Measurements from ENCODE around the gene TSPAN9. TPM values are rescaled to one million over a fixed set of nuclear protein-coding genes. Genes with fewer than 3 reads are reported as not detected.

The TSPAN9 gene
- total RNA-seq, result 10 to 100 TPM; 43.5 to 50.6 TPM
- polyA plus RNA-seq, result 10 to 100 TPM in 1 of 2 donors, 1 to 10 TPM in 1; 7.1 to 27.4 TPM
- long read RNA-seq, donor 1, full-length matches to known transcripts, result 39 of 73 reads
- long read RNA-seq, donor 1, partial matches to known transcripts, result 3 of 73 reads
- long read RNA-seq, donor 1, other reads (novel, unspliced or antisense), result 31 of 73 reads
- long read RNA-seq, donor 2, full-length matches to known transcripts, result 3 of 26 reads
- long read RNA-seq, donor 2, partial matches to known transcripts, result 2 of 26 reads
- long read RNA-seq, donor 2, other reads (novel, unspliced or antisense), result 21 of 26 reads

DNA sequence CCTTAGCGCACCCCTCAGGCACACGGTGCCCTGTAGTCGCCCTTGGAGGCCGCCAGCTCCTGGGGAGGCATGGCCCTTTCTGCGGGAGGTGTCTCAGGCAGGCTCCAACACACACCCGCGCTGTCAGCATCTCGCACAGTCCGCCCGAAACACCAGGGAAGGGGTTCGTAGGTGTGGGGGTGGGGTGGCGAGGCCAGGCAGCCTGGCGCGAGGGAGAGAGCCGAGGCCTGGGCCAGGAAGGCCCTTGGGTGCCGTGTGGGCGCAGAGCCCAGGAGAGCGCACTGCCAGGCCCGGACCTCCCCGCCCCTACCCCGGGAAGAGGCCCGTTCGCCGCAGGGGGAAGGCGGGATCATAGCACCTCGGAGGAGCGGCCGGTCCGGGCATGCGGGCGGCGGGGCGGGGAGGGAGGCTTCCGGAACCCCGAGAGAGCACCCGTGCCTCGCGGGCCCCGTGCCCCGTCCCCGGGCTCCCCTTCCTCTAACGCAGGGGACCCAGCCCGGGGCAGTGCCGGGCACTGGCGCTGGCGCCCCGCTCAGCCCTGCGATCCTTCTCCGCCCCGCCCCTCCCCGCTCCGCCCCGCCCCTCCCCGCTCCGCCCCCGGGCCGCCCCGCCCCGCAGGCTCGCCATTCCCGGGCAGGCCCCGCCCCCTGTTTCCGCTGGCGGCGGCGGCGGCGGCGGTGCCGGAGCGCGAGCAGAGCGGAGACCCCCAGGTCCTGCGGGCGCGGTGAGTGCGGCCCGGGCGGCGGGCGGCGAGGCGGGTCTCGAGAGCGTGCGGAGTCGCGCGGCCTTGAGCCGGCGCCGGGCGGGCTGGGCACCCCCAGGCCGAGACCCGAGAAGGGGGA lies at the start of gene TSPAN9:
TSPAN9 (plus strand) TSS at position 650 of the 842 bp plus-strand sequence. CDS start 123,815 bp downstream, outside the sequence.
- no peaks in the 10 kb centered on the region for H3K27me3 ChIP-seq (ENCODE audit: control insufficient read depth in 1 of 2, insufficient read depth in 2 of 2, low read length in 1 of 2)
- no peaks in the 10 kb centered on the region for H3K9me3 ChIP-seq (ENCODE audit: control insufficient read depth, low read length)
- DNase-seq (peak; percentile 79 to 93), ATAC-seq (ENCODE audit: low FRiP score) (peak; percentile 92)
- H3K27ac ChIP-seq (ENCODE audit: low read depth in 1 of 2, low read length in 2 of 2), result peak within 1 kb of the TSS in 1 of 2 donors; percentile 78
- WGBS, 2 donors, result 0 to 1% methylated on average over 64 to 95 of the region's 95 CpGs
- H3K36me3 ChIP-seq (ENCODE audit: control insufficient read depth in 1 of 2, insufficient read depth in 2 of 2, low read length in 1 of 2), result no peaks in the 10 kb centered on the region
- intact Hi-C loops (cut with DNase I), result loop anchor here (5.0 kb wide), 2 partner anchors 45 to 125 kb away; no protein-coding TSS in a partner anchor
- peak within 1 kb of the TSS; percentile 74 to 98 for H3K4me3 ChIP-seq (ENCODE audit: low read length in 2 of 2)
- H3K4me1 ChIP-seq (ENCODE audit: control insufficient read depth in 1 of 2, insufficient read depth in 2 of 2, low read length in 2 of 2), result peaks cover 0 to 3% of the 10 kb centered on the region in 2 donors

DNA sequence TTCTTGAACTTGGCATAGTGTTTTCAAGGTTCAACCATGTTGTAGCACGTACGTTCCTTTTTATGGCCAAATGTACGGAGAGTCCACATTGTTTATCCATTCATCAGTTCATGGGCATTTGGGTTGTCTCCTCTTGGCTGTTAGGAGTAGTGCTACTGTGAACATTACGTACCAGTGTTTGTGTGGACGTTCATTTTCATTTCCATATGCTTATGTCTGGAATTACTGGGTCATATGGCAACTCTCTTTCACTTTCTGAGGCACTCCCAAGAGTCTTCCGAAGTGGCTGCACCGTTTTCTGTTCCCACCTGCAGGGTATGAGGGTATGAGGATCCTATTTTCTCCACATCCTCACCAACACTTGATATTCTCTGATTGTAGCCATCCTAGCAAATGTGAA lies 49.1 kb upstream of the TSPAN9 start:
- no peaks in the 10 kb centered on the region for H3K4me1 ChIP-seq (ENCODE audit: control insufficient read depth in 1 of 2, insufficient read depth in 2 of 2, low read length in 2 of 2)
- intact Hi-C loops (cut with DNase I), result no loop called here
- WGBS, 2 donors, result 79% methylated on average over 7 of the region's 7 CpGs
- H3K36me3 ChIP-seq (ENCODE audit: control insufficient read depth in 1 of 2, insufficient read depth in 2 of 2, low read length in 1 of 2), result no peaks in the 10 kb centered on the region
- H3K27me3 ChIP-seq (ENCODE audit: control insufficient read depth in 1 of 2, insufficient read depth in 2 of 2, low read length in 1 of 2), result no peaks in the 10 kb centered on the region
- no peak overlapping the region for H3K4me3 ChIP-seq (ENCODE audit: low read length in 2 of 2)
- no peaks in the 10 kb centered on the region for H3K9me3 ChIP-seq (ENCODE audit: control insufficient read depth, low read length)
- DNase-seq, result no peak
- ATAC-seq (ENCODE audit: low FRiP score), result no peak
- H3K27ac ChIP-seq (ENCODE audit: low read depth in 1 of 2, low read length in 2 of 2), result no peak overlapping the region

GRCh38 chr12:3030821-3031429 lies 46.3 kb upstream of the TSPAN9 start:
- WGBS, 2 donors, result 87 to 89% methylated on average over 19 to 21 of the region's 21 CpGs
- Histone ChIP-seq H3K27me3 (ENCODE audit: control insufficient read depth in 1 of 2, insufficient read depth in 2 of 2, low read length in 1 of 2) (no peaks in the 10 kb centered on the region), H3K4me3 (ENCODE audit: low read length in 2 of 2) (no peak overlapping the region), H3K4me1 (ENCODE audit: control insufficient read depth in 1 of 2, insufficient read depth in 2 of 2, low read length in 2 of 2) (no peaks in the 10 kb centered on the region), H3K9me3 (ENCODE audit: control insufficient read depth, low read length) (no peaks in the 10 kb centered on the region), H3K36me3 (ENCODE audit: control insufficient read depth in 1 of 2, insufficient read depth in 2 of 2, low read length in 1 of 2) (no peaks in the 10 kb centered on the region), H3K27ac (ENCODE audit: low read depth in 1 of 2, low read length in 2 of 2) (no peak overlapping the region)
- ATAC-seq (ENCODE audit: low FRiP score), result no peak
- DNase-seq, result no peak
- intact Hi-C loops (cut with DNase I), result loop anchor here in 1 of 2 donors (10.0 kb wide), 1 partner anchor 146 kb away; no protein-coding TSS in a partner anchor

GRCh38 chr12:3032161-3032560 lies 45.0 kb upstream of the TSPAN9 start:
- WGBS, 2 donors, result 86 to 92% methylated on average over 12 of the region's 12 CpGs
- intact Hi-C loops (cut with DNase I), result loop anchor here in 1 of 2 donors (10.0 kb wide), 1 partner anchor 147 kb away; no protein-coding TSS in a partner anchor

GRCh38 chr12:3032770-3033538 lies 44.2 kb upstream of the TSPAN9 start:
- intact Hi-C loops (cut with DNase I), result loop anchor here in 1 of 2 donors (10.0 kb wide), 1 partner anchor 148 kb away; no protein-coding TSS in a partner anchor
- DNase-seq, result peak; percentile 32 to 74
- no peaks in the 10 kb centered on the region for H3K36me3 ChIP-seq (ENCODE audit: control insufficient read depth in 1 of 2, insufficient read depth in 2 of 2, low read length in 1 of 2)
- no peak overlapping the region for H3K4me3 ChIP-seq (ENCODE audit: low read length in 2 of 2)
- H3K9me3 ChIP-seq (ENCODE audit: control insufficient read depth, low read length), result no peaks in the 10 kb centered on the region
- WGBS, 2 donors, result 84% methylated on average over 26 to 27 of the region's 27 CpGs
- H3K4me1 ChIP-seq (ENCODE audit: control insufficient read depth in 1 of 2, insufficient read depth in 2 of 2, low read length in 2 of 2), result no peaks in the 10 kb centered on the region
- H3K27ac ChIP-seq (ENCODE audit: low read depth in 1 of 2, low read length in 2 of 2), result no peak overlapping the region
- H3K27me3 ChIP-seq (ENCODE audit: control insufficient read depth in 1 of 2, insufficient read depth in 2 of 2, low read length in 1 of 2), result no peaks in the 10 kb centered on the region
- ATAC-seq (ENCODE audit: low FRiP score), result peak; percentile 39

More at GRCh38 chr12:3032161-3032560, 45.0 kb upstream of the TSPAN9 start:
- Histone ChIP-seq H3K4me1 (ENCODE audit: control insufficient read depth in 1 of 2, insufficient read depth in 2 of 2, low read length in 2 of 2) (no peaks in the 10 kb centered on the region), H3K4me3 (ENCODE audit: low read length in 2 of 2) (no peak overlapping the region), H3K27me3 (ENCODE audit: control insufficient read depth in 1 of 2, insufficient read depth in 2 of 2, low read length in 1 of 2) (no peaks in the 10 kb centered on the region), H3K9me3 (ENCODE audit: control insufficient read depth, low read length) (no peaks in the 10 kb centered on the region), H3K36me3 (ENCODE audit: control insufficient read depth in 1 of 2, insufficient read depth in 2 of 2, low read length in 1 of 2) (no peaks in the 10 kb centered on the region), H3K27ac (ENCODE audit: low read depth in 1 of 2, low read length in 2 of 2) (no peak overlapping the region)
- DNase-seq, result no peak
- ATAC-seq (ENCODE audit: low FRiP score), result no peak

DNA sequence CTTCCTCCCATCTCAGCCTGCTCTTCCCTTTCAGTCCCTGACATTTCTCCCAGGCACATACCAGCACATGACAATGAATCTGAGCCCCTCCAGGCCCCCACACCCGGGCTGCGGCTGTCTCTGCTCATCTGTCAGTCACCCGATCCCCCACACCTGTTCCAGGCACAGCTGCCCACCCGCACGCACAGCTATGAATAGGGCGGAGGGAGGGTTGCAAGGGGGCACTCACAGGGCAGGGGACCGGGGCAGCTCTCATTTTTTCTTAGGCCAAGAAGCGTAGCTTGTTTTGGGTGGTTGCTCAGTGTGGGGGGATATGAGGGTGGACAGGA lies 43.7 kb upstream of the TSPAN9 start:
- ATAC-seq (ENCODE audit: low FRiP score), result no peak
- no peaks in the 10 kb centered on the region for H3K27me3 ChIP-seq (ENCODE audit: control insufficient read depth in 1 of 2, insufficient read depth in 2 of 2, low read length in 1 of 2)
- H3K36me3 ChIP-seq (ENCODE audit: control insufficient read depth in 1 of 2, insufficient read depth in 2 of 2, low read length in 1 of 2), result no peaks in the 10 kb centered on the region
- no peaks in the 10 kb centered on the region for H3K4me1 ChIP-seq (ENCODE audit: control insufficient read depth in 1 of 2, insufficient read depth in 2 of 2, low read length in 2 of 2)
- no peak overlapping the region for H3K27ac ChIP-seq (ENCODE audit: low read depth in 1 of 2, low read length in 2 of 2)
- peak; percentile 32 to 58 for DNase-seq
- intact Hi-C loops (cut with DNase I), result loop anchor here in 1 of 2 donors (10.0 kb wide), 1 partner anchor 149 kb away; no protein-coding TSS in a partner anchor
- no peaks in the 10 kb centered on the region for H3K9me3 ChIP-seq (ENCODE audit: control insufficient read depth, low read length)
- no peak overlapping the region for H3K4me3 ChIP-seq (ENCODE audit: low read length in 2 of 2)
- WGBS, 2 donors, result 86 to 91% methylated on average over 8 of the region's 8 CpGs

- DNase-seq (peak; percentile 59 to 86), ATAC-seq (ENCODE audit: low FRiP score) (peak; percentile 64)
- H3K27ac ChIP-seq (ENCODE audit: low read depth in 1 of 2, low read length in 2 of 2), result no peak overlapping the region
- intact Hi-C loops (cut with DNase I), result loop anchor here in 1 of 2 donors (10.0 kb wide), 1 partner anchor 149 kb away; no protein-coding TSS in a partner anchor
- no peak overlapping the region for H3K4me3 ChIP-seq (ENCODE audit: low read length in 2 of 2)
- peaks cover 2 to 4% of the 10 kb centered on the region in 2 donors for H3K36me3 ChIP-seq (ENCODE audit: control insufficient read depth in 1 of 2, insufficient read depth in 2 of 2, low read length in 1 of 2)
- H3K9me3 ChIP-seq (ENCODE audit: control insufficient read depth, low read length), result no peaks in the 10 kb centered on the region
- no peaks in the 10 kb centered on the region for H3K27me3 ChIP-seq (ENCODE audit: control insufficient read depth in 1 of 2, insufficient read depth in 2 of 2, low read length in 1 of 2)
- no peaks in the 10 kb centered on the region for H3K4me1 ChIP-seq (ENCODE audit: control insufficient read depth in 1 of 2, insufficient read depth in 2 of 2, low read length in 2 of 2)
- WGBS, 2 donors, result 45 to 48% methylated on average over 10 of the region's 10 CpGs
These were observed 43.0 kb upstream of the TSPAN9 start for GRCh38 chr12:3034067-3034750.

Data from aorta (tissue), 5 donors.